Measurements from ENCODE around the gene C1orf226.

GRCh38 chr1:162422662-162423375, 41.3 kb downstream of the C1orf226 start:
- TF ChIP-seq CTCF (conservative IDR thresholded peaks at IDR 0.05; ENCODE audit: low read depth, low read length): no peak
- TF ChIP-seq EZH2 (IDR thresholded peaks at IDR 0.05; ENCODE audit: borderline replicate concordance, low read depth, low read length, poor library complexity, severe bottlenecking): no peak
